Type B pancreatic cell (in vitro differentiated cells): ENCODE measurements around the gene OXCT1. TPM values are rescaled to one million over a fixed set of nuclear protein-coding genes. Genes with fewer than 3 reads are reported as not detected.
A peak's percentile ranks its signal among the peaks of the same experiment; 100 is the strongest.
"Not testable (repeated sequence)": the region's sequence is repeated elsewhere in the genome, so short reads cannot be mapped to it uniquely, and the experiment has no call there.

Experiments used
- DNase-seq: peaks from one replicate; pipeline ENCODE4 v3.0.0; 2021; ENCODE audit warnings: mixed read lengths; ENCODE audit not compliant: unreplicated experiment; ENCODE audit errors: extremely low spot score
- H3K27ac Mint-ChIP-seq: 2 replicates; pipeline ENCODE4 v1.8.0; 2021; ENCODE audit warnings: mild to moderate bottlenecking, mixed read lengths
- H3K27me3 Mint-ChIP-seq: 2 replicates; pipeline ENCODE4 v1.8.0; 2021; ENCODE audit warnings: mixed read lengths
- H3K36me3 Mint-ChIP-seq: 2 replicates; pipeline ENCODE4 v1.8.0; 2021; ENCODE audit warnings: mixed read lengths
- H3K4me1 Mint-ChIP-seq: one replicate; pipeline ENCODE4 v1.8.0; 2021; ENCODE audit warnings: mixed read lengths; ENCODE audit not compliant: unreplicated experiment
- H3K4me3 Mint-ChIP-seq: 2 replicates; pipeline ENCODE4 v1.8.0; 2021; ENCODE audit warnings: mild to moderate bottlenecking, mixed read lengths
- H3K9me3 Mint-ChIP-seq: 2 replicates; pipeline ENCODE4 v1.8.0; 2021; ENCODE audit warnings: mixed read lengths
- CTCF ChIP-seq: fragments of 200-600 bp; sonication (generic); conservative IDR thresholded peaks from 2 replicates; pipeline ENCODE4 v1.5.0; 2021; ENCODE audit warnings: antibody characterized with exemption, mild to moderate bottlenecking
- total RNA-seq: library from RNA; stranded (reverse); gene quantifications from 2 replicates; pipeline ENCODE4 v1.2.1, GENCODE V29; 2021; ENCODE audit warnings: low replicate concordance

OXCT1 gene
- total RNA-seq, 1 donor from 2014 or later: 26.4 TPM

- Mint-ChIP-seq H3K36me3 (peaks cover 13% of the 10 kb centered on the region), H3K27me3 (no peaks in the 10 kb centered on the region), H3K4me3 (no peak overlapping the region), H3K9me3 (no peaks in the 10 kb centered on the region), H3K27ac (no peak overlapping the region), H3K4me1 (no peaks in the 10 kb centered on the region)
- TF ChIP-seq CTCF: peak; percentile 44
- no peak for DNase-seq
Measured at GRCh38 chr5:41754857-41755256, 115.4 kb downstream of the OXCT1 start.

GRCh38 chr5:41751867-41752266, 118.4 kb downstream of the OXCT1 start:
- H3K9me3 Mint-ChIP-seq: no peaks in the 10 kb centered on the region
- no peaks in the 10 kb centered on the region for H3K27me3 Mint-ChIP-seq
- DNase-seq: no peak
- H3K4me1 Mint-ChIP-seq: no peaks in the 10 kb centered on the region
- peaks cover 8% of the 10 kb centered on the region for H3K36me3 Mint-ChIP-seq
- H3K27ac Mint-ChIP-seq: no peak overlapping the region
- no peak for TF ChIP-seq CTCF
- H3K4me3 Mint-ChIP-seq: no peak overlapping the region

- no peak for TF ChIP-seq CTCF
- H3K27me3 Mint-ChIP-seq: no peaks in the 10 kb centered on the region
- no peak for DNase-seq
- no peaks in the 10 kb centered on the region for H3K9me3 Mint-ChIP-seq
- H3K4me1 Mint-ChIP-seq: no peaks in the 10 kb centered on the region
- no peak overlapping the region for H3K4me3 Mint-ChIP-seq
- H3K27ac Mint-ChIP-seq: no peak overlapping the region
- H3K36me3 Mint-ChIP-seq: peaks cover 7% of the 10 kb centered on the region
Measured at GRCh38 chr5:41748631-41749030, 121.6 kb downstream of the OXCT1 start.

GRCh38 chr5:41747708-41748107, 122.5 kb downstream of the OXCT1 start:
- Mint-ChIP-seq H3K4me3 (no peak overlapping the region), H3K9me3 (no peaks in the 10 kb centered on the region), H3K36me3 (peaks cover 7% of the 10 kb centered on the region), H3K4me1 (no peaks in the 10 kb centered on the region), H3K27me3 (no peaks in the 10 kb centered on the region), H3K27ac (no peak overlapping the region)
- no peak for DNase-seq
- no peak for TF ChIP-seq CTCF

GRCh38 chr5:41747301-41747700, 122.9 kb downstream of the OXCT1 start:
- TF ChIP-seq CTCF: no peak
- Mint-ChIP-seq H3K9me3 (no peaks in the 10 kb centered on the region), H3K27ac (no peak overlapping the region), H3K36me3 (peaks cover 7% of the 10 kb centered on the region), H3K27me3 (no peaks in the 10 kb centered on the region), H3K4me3 (no peak overlapping the region), H3K4me1 (no peaks in the 10 kb centered on the region)
- no peak for DNase-seq

- not testable (repeated sequence) for H3K4me1 Mint-ChIP-seq, H3K4me3 Mint-ChIP-seq, H3K27me3 Mint-ChIP-seq, DNase-seq, H3K9me3 Mint-ChIP-seq, H3K27ac Mint-ChIP-seq
- H3K36me3 Mint-ChIP-seq: peaks cover 28% of the 10 kb centered on the region
Measured at GRCh38 chr5:41742608-41743007, 127.6 kb downstream of the OXCT1 start.
